HCT116 (cell line): ENCODE results near the gene TBL1X.

ENCODE experiments used
- CTCF ChIP-seq, 3 experiments: fragments of 200-600 bp in 1 of 3; sonication (generic) in 1 of 3; IDR thresholded peaks in 2 of 3; conservative IDR thresholded peaks in 1 of 3; 2 replicates each; pipeline ENCODE4 v1.5.1; 2012 to 2017; ENCODE audit warnings: low read depth in 2 of 3, low read length in 2 of 3, antibody characterized with exemption in 1 of 3, borderline replicate concordance in 1 of 3, control low read depth in 1 of 3, mild to moderate bottlenecking in 1 of 3, mixed read lengths in 1 of 3, mixed run types in 1 of 3, moderate library complexity in 1 of 3; ENCODE audit not compliant: insufficient read depth in 1 of 3
- EZH2 ChIP-seq: fragments of 200-600 bp; sonication (generic); IDR thresholded peaks from 2 replicates; pipeline ENCODE4 v1.6.1; 2017; ENCODE audit warnings: antibody characterized with exemption, mixed run types

DNA sequence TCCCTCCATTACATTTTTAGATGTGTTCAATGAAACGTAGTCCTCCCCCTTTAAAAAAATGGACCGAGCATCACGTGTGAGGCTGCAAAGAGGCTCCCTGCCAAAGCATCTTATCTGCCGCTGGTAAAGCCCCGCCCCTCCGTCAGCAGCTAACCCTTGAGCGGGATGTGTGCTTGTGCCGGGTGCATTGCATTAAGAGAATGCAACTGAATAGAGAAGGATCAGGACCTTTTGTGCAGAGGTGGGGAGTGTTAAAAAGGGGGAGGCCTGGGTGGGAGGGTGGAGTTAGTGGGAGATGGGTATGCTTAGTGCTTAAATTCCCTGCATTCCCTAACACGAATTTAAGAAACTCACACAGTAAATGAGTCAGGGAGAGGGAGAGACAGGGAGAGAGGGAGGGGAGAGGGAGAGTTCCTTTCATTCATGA, 66.0 kb downstream of the TBL1X start:
- TF ChIP-seq CTCF (IDR thresholded peaks at IDR 0.05 in 2 of 3, conservative IDR thresholded peaks at IDR 0.05 in 1 of 3; ENCODE audit: borderline replicate concordance in 1 of 3, insufficient read depth in 1 of 3, low read depth in 2 of 3, low read length in 2 of 3): no peak
- no peak for TF ChIP-seq EZH2
